GM10266 (cell line): Measurements from ENCODE around the gene FRMD4A.

Source experiments
- DNase-seq: peaks from one replicate; pipeline ENCODE4 v3.0.0; 2012; ENCODE audit errors: extremely low spot score
- CTCF ChIP-seq: IDR thresholded peaks from 2 replicates; pipeline ENCODE4 v1.5.1; 2012; ENCODE audit warnings: mild to moderate bottlenecking, low read depth; ENCODE audit not compliant: control insufficient read depth, insufficient read depth; ENCODE audit errors: missing control alignments

Gene FRMD4A

GRCh38 chr10:13806419-13806818, 524.3 kb downstream of the FRMD4A start:
- DNase-seq = no peak
- TF ChIP-seq CTCF = no peak

GRCh38 chr10:13803566-13804554, 526.9 kb downstream of the FRMD4A start:
- TF ChIP-seq CTCF = no peak
- DNase-seq = no peak

DNA sequence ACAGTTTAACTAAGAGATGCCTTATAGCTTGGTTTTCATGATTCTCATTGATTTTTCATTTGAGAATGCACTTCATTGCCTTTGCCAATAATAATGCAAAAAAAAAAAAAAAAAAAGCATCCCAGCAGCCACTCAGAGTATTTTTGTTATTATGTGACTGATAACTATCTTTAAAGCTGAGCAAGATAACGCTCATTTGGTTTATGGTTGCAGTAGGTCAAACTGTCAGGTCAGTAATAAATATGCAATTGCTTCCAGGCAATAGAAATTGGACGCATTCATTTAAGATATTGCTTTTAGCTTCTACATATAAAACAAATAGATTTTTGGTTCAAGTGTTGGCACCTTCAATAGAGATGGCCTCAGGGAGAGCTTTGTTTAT, 528.8 kb downstream of the FRMD4A start:
- no peak for DNase-seq
- TF ChIP-seq CTCF = no peak

- no peak for TF ChIP-seq CTCF
Measured at GRCh38 chr10:13801156-13801906, 529.4 kb downstream of the FRMD4A start.

GRCh38 chr10:13797164-13797563, 533.6 kb downstream of the FRMD4A start:
- no peak for TF ChIP-seq CTCF
- DNase-seq = no peak

More at GRCh38 chr10:13801156-13801906, 529.4 kb downstream of the FRMD4A start:
- no peak for DNase-seq

GRCh38 chr10:13795653-13796555, 534.8 kb downstream of the FRMD4A start:
- no peak for TF ChIP-seq CTCF
- DNase-seq = no peak
